GM21390 (cell line): Measurements from ENCODE around the gene COMMD6.
"Not testable (repeated sequence)": the region's sequence is repeated elsewhere in the genome, so short reads cannot be mapped to it uniquely, and the experiment has no call there.

Experiments
- ATAC-seq: cut with Tn5 transposase; IDR thresholded peaks from one replicate; pipeline ENCODE4 v1.9.1; 2021; ENCODE audit not compliant: unreplicated experiment

COMMD6 gene

GRCh38 chr13:75537401-75538365 lies at the start of gene COMMD6:
Gene COMMD6 (minus strand): TSS chr13:75537841. CDS start chr13:75537805, 36 bp downstream.
- ATAC-seq: peak; percentile 96

GRCh38 chr13:75585153-75585552 lies 47.5 kb upstream of the COMMD6 start:
- no peak for ATAC-seq

GRCh38 chr13:75583091-75583490 lies 45.5 kb upstream of the COMMD6 start:
- ATAC-seq: no peak

- ATAC-seq: no peak
These were observed 44.4 kb upstream of the COMMD6 start for GRCh38 chr13:75581874-75582640.

GRCh38 chr13:75579529-75579928 lies 41.9 kb upstream of the COMMD6 start:
- ATAC-seq: peak; percentile 65

GRCh38 chr13:75569576-75569975 lies 31.9 kb upstream of the COMMD6 start:
- no peak for ATAC-seq

- no peak for ATAC-seq
These were observed 29.0 kb upstream of the COMMD6 start for GRCh38 chr13:75566658-75567057.

- no peak for ATAC-seq
These were observed 20.7 kb upstream of the COMMD6 start for GRCh38 chr13:75558145-75558840.

- no peak for ATAC-seq
These were observed 19.3 kb upstream of the COMMD6 start for GRCh38 chr13:75556961-75557360.

- no peak for ATAC-seq
These were observed 18.2 kb upstream of the COMMD6 start for GRCh38 chr13:75555836-75556235.

GRCh38 chr13:75554981-75555380 lies 17.3 kb upstream of the COMMD6 start:
- ATAC-seq: no peak

- ATAC-seq: no peak
These were observed 16.8 kb upstream of the COMMD6 start for GRCh38 chr13:75554464-75554863.

- peak; percentile 9 for ATAC-seq
These were observed 12.5 kb upstream of the COMMD6 start for GRCh38 chr13:75550159-75550567.

GRCh38 chr13:75549262-75550158 lies 11.9 kb upstream of the COMMD6 start, which contains the start of gene UCHL3:
Gene UCHL3 (plus strand): TSS chr13:75549791. CDS start chr13:75549821, 30 bp downstream.
- ATAC-seq: peak; percentile 95

GRCh38 chr13:75547917-75548316 lies 10.3 kb upstream of the COMMD6 start:
- no peak for ATAC-seq

GRCh38 chr13:75545386-75545785 lies 7.7 kb upstream of the COMMD6 start:
- not testable (repeated sequence) for ATAC-seq

GRCh38 chr13:75544681-75545330 lies 7.2 kb upstream of the COMMD6 start:
- no peak for ATAC-seq

- no peak for ATAC-seq
These were observed 4.3 kb upstream of the COMMD6 start for GRCh38 chr13:75541961-75542360.

GRCh38 chr13:75541287-75541686 lies 3.6 kb upstream of the COMMD6 start:
- ATAC-seq: no peak

- ATAC-seq: no peak
These were observed 3.8 kb downstream of the COMMD6 start for GRCh38 chr13:75533861-75534260.
